GM18505 (cell line): Measurements from ENCODE around the gene CRADD.

ENCODE experiments used
- ATAC-seq: cut with Tn5 transposase; IDR thresholded peaks from one replicate; pipeline ENCODE4 v1.9.1; 2021; ENCODE audit not compliant: unreplicated experiment
- POLR2A ChIP-seq: IDR thresholded peaks from 4 replicates; pipeline ENCODE4 v1.6.1; 2011; ENCODE audit warnings: borderline replicate concordance; ENCODE audit not compliant: insufficient read depth, insufficient read length; ENCODE audit errors: extremely low read depth

CRADD gene

DNA sequence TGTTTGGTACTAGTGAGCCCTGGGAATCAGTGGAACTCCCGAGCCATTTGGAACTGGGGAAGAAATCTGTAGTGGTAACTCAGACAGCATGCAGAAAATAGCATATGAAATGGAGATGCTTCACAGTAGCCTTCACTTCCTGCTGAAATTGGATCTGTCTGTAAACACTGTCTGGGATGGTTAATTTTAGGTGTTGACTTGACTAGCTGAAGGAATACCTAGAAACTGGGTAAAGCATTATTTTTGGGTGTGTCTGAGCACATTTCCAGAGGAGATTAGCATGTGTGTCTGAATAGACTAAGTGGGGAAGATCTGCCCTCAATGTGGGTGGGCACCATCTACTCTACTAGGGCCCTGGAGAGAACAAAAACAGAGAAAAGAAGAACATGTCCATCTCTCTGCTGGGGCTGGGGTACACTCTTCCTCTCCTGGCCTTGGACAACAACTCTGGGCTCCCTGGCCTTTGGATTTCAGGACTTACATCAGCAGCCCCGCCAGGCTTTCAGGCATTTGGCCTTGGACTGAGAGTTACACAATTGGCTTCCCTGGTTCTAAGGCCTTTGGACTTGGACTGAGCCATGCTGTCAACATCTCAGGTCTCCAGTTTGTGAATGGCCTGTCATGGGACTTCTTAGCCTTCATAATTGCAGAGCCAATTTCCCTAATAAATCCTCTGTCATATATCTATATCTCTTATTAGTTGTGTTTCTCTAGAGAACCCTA, 14.0 kb upstream of the CRADD start:
- no peak for ATAC-seq

DNA sequence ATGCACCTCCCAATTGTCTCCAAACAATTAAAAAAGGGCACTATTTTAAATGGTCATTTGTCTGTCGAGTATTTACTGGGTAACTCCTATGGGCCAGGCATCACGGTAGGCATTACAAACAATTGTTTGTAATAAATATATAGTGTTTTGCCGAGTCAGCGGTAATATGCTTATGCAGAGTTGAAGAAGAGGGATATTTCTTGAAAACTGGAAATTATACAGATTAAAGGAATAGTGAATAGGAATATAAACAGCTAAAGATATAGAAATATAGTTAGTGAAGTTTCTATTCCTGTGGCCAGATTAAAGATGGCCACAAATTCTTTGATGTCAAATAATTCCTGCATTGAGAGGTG, 13.5 kb upstream of the CRADD start:
- TF ChIP-seq POLR2A: no peak
- ATAC-seq: no peak

More for the DNA sequence above, 14.0 kb upstream of the CRADD start:
- no peak for TF ChIP-seq POLR2A

DNA sequence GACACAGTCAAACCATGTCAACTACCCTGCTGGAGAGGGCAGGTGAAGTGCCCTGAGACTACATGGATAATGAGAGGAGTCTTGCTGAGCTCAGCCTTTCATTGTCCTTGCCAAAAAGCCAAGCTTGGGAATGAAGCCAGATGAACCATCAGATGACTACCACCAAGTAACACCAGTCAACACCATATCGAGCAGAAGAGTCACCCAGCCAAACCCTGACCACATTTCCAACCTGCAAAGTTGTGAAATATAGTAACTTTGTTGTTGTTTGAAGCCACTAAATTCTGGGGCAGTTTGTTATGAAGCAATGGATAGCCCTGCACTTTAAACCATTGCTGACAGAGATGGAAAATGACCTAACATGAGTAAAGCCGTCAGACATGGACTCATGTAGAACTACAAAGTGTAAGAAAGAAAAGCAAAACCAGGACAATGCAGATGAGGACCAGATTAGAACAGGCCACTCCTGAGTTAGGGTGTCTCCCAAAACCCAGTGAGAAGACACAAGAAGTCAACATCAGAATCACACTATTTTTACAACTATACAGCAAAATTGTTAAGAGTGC, 12.5 kb upstream of the CRADD start:
- no peak for TF ChIP-seq POLR2A
- ATAC-seq: no peak

DNA sequence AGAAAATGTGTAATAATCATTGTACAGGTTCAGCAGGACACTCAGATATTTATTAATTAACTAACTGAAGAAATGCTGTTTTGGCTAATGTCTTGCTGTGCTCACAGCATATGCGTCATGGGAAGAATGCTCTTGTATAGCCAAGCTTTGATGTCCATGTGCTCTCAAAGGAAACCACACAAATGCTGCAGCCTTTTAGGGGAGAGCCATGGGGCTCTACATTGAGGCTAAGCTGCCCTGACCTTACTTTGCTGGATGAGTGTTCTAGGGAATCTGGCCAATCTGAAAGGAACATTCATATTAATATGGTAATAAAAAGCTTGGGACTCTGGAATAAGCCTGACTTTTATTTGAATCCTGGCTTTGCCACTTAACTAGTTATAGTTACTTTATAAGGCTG, 9.5 kb upstream of the CRADD start:
- ATAC-seq: no peak
- no peak for TF ChIP-seq POLR2A

DNA sequence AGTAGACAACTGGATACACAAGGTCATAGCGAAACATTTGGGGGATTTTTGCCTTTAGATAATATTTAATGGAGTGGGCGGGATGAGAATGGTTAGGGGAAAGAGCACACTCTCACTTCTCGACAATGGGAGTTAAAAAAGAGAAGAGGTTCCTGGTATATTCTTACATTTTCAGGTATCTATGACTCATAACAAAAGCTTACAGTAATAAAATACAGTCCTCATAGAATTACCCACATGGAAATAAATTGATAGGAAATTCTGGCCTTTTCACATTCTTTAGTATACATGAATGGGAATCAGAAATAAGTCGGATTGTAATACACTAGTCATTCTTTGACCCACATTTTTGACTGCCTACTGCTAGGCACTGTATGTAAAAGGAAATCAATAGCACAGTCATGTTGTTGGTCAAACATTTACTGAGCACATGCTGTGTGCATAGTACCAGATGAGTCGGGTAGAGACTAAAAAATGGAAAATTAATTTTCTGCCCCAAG, 8.2 kb upstream of the CRADD start:
- no peak for TF ChIP-seq POLR2A
- ATAC-seq: peak; percentile 61

DNA sequence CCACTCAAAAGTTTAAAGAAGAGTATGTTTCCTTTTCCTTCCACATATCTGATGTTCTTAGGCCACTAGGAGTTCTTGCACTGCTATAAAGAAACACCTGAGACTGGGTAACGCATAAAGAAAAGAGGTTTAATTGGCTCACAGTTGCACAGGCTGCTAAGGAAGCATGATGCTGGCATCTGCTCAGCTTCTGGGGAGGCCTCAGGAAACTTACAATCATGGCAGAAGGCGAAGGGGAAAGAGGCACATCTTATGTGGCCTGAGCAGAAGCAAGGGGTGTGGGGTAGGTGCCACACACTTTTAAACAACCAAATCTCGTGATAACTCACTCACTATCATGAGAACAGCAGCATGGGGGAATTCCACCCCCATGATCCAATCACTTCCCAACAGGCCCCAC, 7.7 kb upstream of the CRADD start:
- TF ChIP-seq POLR2A: no peak
- no peak for ATAC-seq

DNA sequence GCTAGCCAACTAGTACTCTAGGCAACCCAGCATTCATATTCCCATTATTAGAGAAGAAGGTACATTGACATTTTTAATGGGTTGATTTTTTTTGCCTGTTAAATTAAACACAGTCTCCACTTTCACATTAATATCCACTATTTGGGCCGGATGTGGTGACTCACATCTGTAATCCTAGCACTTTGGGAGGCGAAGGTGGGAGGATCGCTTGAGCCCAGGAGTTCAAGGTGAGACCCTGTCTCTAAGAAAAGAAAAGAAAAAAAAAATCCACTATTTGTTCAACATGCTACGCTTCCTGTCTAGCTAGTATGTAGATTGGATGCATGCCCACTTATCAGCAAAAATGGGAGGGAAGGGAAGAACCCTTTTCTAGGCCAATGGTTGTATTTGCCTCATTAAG, 7.1 kb upstream of the CRADD start:
- ATAC-seq: no peak
- TF ChIP-seq POLR2A: no peak

DNA sequence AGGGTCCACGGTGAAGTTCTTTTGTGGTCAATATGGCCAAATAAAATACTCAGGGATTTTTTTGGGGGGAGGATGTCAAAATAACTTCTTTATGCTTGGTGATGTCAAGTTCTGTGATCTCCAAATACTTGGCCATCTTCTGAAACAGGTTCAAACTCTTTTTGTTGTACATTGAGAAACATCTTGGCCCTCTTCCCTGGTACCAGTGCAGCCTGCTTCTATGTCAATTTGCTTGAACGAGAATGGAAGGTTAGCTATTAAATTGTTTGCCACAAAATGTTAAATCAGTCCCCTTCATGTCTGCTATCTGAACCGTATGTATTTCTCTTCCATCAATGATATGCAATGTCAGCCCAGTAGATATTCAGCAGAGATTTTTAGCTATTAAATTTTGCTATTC, 6.1 kb upstream of the CRADD start:
- no peak for TF ChIP-seq POLR2A
- no peak for ATAC-seq

DNA sequence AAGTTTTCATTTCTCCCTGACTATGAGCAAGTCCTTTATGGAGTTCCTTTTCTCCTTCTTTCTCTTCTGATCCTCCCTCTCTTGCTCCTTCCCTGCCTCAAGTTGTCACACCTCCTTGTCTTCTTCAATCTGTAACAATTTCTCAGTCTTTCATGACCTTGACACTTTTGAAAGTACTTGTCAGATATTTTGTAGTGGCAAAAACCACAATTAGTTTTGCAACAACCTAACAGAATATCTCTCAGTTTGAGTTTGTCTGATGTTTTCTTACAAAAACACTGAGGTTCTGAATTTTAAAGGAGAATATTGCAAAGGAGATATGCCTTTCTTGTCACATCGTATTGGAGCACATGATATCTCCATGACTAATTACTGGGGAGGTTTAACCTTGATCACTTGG, 4.1 kb upstream of the CRADD start:
- ATAC-seq: no peak
- no peak for TF ChIP-seq POLR2A

DNA sequence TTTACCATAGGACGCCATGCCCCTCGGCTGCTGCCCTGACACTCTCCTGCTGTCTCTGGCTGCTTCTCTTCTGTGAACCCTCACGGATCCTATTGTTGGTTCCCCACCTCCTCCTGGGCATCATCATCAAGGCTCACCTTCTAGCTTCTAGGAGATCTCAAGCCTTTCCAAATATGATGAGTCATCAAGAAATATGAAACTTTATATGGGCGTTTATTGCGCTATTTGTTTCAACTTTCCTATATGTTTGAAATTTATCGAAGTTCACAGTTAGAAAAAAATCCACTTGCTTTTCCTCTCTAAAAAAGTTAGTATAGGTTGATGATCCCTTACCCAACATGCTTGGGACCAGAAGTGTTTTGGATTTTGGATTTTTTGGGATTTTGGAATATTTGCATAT, 2.8 kb upstream of the CRADD start:
- no peak for TF ChIP-seq POLR2A
- ATAC-seq: no peak

DNA sequence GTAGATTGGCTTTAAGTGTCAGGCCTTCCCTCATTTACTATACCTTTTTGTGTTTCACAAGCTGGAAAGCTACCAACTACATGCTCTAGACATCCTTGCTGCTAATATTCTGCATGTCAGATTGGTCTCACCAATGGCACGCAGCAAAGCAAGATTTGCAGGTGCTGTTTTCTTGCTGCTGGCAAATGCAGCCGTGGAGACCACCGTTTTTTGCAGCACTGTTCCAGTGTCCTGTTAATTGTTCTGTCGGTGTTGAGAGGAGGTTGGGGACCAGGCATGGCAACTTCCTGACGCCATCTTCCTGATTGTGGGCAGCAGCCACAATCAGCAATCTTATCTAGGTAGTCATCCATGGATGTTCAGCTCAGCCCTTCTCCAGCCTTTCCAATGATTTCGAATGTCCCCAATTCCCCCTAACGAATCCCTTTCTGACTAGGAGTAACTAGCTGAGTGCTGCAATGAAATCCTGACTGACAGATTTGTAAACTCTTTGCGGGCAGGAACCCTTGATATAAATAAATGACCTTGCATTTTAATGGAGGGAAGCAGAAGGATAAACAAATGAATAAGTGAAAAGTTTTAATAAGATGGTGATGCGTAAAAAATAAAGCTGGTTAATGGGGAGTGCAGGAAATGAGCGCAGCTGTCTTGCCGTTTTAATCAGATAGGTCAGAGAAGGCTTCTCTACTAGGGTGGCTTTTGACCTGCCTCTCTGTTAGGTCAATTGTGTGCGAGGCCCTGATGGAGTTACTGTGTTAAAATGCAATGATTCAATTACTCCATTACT, 574 bp upstream of the CRADD start:
- no peak for ATAC-seq
- no peak for TF ChIP-seq POLR2A

DNA sequence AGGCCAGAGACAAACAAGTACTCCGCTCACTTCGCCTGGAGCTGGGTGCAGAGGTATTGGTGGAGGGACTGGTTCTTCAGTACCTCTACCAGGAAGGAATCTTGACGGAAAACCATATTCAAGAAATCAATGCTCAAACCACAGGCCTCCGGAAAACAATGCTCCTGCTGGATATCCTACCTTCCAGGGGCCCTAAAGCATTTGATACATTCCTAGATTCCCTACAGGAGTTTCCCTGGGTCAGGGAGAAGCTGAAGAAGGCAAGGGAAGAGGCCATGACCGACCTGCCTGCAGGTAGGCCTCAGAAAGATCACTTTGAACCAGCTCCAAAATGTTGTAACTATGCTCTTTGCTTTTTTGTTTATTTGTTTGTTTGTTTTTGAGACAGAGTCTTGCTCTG, 1.6 kb downstream of the CRADD start:
- no peak for TF ChIP-seq POLR2A
- no peak for ATAC-seq

DNA sequence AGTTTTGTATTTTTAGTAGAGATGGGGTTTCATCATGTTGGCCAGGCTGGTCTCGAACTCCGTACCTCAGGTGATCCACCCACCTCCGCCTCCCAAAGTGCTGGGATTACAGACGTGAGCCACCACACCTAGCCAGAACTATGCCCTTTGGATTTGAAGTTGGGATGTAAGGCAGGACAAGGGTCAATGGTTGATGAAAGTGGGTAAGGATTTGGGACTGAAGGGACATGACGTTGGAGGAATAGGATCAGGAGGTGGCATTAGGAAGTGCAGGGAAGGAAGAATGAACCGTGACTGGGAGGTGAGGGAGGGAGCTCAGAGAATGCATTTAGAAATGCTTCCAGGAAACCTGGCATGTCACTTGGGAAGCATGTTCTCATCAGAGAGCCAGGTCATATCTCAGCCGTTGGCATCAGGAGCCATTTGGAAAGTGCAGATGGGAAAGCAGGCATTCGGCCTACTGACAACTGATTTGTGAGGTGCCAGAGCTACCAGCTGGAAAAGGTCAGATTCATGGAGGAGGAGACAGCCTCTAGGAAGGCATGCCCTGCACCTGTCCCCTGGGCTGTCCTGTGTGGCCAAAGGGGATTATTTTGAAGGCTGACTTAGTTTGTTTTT, 2.2 kb downstream of the CRADD start:
- ATAC-seq: no peak
- no peak for TF ChIP-seq POLR2A
